PC-9 (cell line): Measurements from ENCODE around the gene RGL1. TPM values are rescaled to one million over a fixed set of nuclear protein-coding genes. Genes with fewer than 3 reads are reported as not detected.

Experiments
- BruUV-seq: library from RNA; stranded (reverse); fragments of 400-500 nt; replicated peaks from 2 replicates; lab custom pipeline; 2021; lab: Mats Ljungman, UMichigan
- CTCF ChIA-PET: fragments of 300-600 bp; sonication (Branson Sonifier 250); formaldehyde crosslinking; loops from one replicate; lab custom pipeline; 2022; ENCODE audit warnings: antibody characterized with exemption; lab: Charles Lee
- POLR2A ChIA-PET: fragments of 300-600 bp; sonication (Branson Sonifier 250); formaldehyde crosslinking; loops from one replicate; lab custom pipeline; 2022; ENCODE audit warnings: antibody characterized with exemption; ENCODE audit not compliant: unreplicated experiment; lab: Charles Lee
- DNase-seq, 2 experiments: peaks; one replicate each; pipeline versions ENCODE4 v3.0.0 to v3.0.0-alpha.2; 2015 to 2022; ENCODE audit warnings: mixed read lengths in 1 of 2
- H2AFZ ChIP-seq: fragments of 200-600 bp; sonication (generic); 2 replicates; pipeline ENCODE4 v1.8.1; 2017; ENCODE audit warnings: antibody characterized with exemption
- H3F3A ChIP-seq: fragments of 200-600 bp; sonication (generic); 2 replicates; pipeline ENCODE4 v1.8.1; 2017; ENCODE audit warnings: antibody characterized with exemption, mild to moderate bottlenecking, low read depth; ENCODE audit not compliant: insufficient read depth
- H3K27ac ChIP-seq: fragments of 200-600 bp; sonication (generic); 2 replicates; pipeline ENCODE4 v1.6.1; 2016; ENCODE audit warnings: mixed run types
- H3K27me3 ChIP-seq: fragments of 200-600 bp; sonication (generic); 2 replicates; pipeline ENCODE4 v1.6.1; 2016; ENCODE audit warnings: low read depth, mixed run types; ENCODE audit not compliant: insufficient read depth
- H3K36me3 ChIP-seq: fragments of 200-600 bp; sonication (generic); 2 replicates; pipeline ENCODE4 v1.6.1; 2016; ENCODE audit warnings: low read depth, mixed run types
- H3K4me1 ChIP-seq: fragments of 200-600 bp; sonication (generic); replicated peaks from 2 replicates; pipeline ENCODE4 v1.6.1; 2016; ENCODE audit warnings: mixed run types; ENCODE audit not compliant: insufficient read depth
- H3K4me2 ChIP-seq: fragments of 200-600 bp; sonication (generic); 2 replicates; pipeline ENCODE4 v1.6.1; 2017; ENCODE audit warnings: mixed run types
- H3K4me3 ChIP-seq: fragments of 200-600 bp; sonication (generic); 2 replicates; pipeline ENCODE4 v1.6.1; 2016; ENCODE audit warnings: mixed run types
- H3K79me2 ChIP-seq: fragments of 200-600 bp; sonication (generic); 2 replicates; pipeline ENCODE4 v1.6.1; 2017; ENCODE audit warnings: low read depth, mixed run types
- H3K9me2 ChIP-seq: fragments of 200-600 bp; sonication (generic); 2 replicates; pipeline ENCODE4 v1.8.1; 2017; ENCODE audit warnings: mild to moderate bottlenecking; ENCODE audit not compliant: insufficient read depth
- H3K9me3 ChIP-seq: fragments of 200-600 bp; sonication (generic); 2 replicates; pipeline ENCODE4 v1.8.1; 2016; ENCODE audit warnings: low read depth; ENCODE audit not compliant: insufficient read depth
- H4K20me1 ChIP-seq: fragments of 200-600 bp; sonication (generic); 2 replicates; pipeline ENCODE4 v1.8.1; 2017; ENCODE audit not compliant: insufficient read depth
- EZH2 ChIP-seq: fragments of 200-600 bp; sonication (generic); IDR thresholded peaks from 2 replicates; pipeline ENCODE4 v1.8.0; 2017; ENCODE audit warnings: antibody characterized with exemption, low read depth
- intact Hi-C: fragments of 100-400 bp; cut with micrococcal nuclease; formaldehyde crosslinking; loops from one replicate; pipeline ENCODE4 v1.10.0; 2022; ENCODE audit not compliant: unreplicated experiment
- total RNA-seq: library from RNA; stranded (reverse); gene quantifications from 2 replicates; pipeline ENCODE4 v1.2.3, GENCODE V29; 2021
- TF ChIP-seq, protein P1 (sequence below): fragments of 200-600 bp; sonication (generic); conservative IDR thresholded peaks from 2 replicates; pipeline ENCODE4 v1.6.1; 2017; ENCODE audit warnings: mixed run types, antibody characterized with exemption, mild to moderate bottlenecking, moderate library complexity

Gene RGL1
- total RNA-seq, 1 experiment from 2014 or later = 2.6 TPM

- H3K9me2 ChIP-seq = no peaks in the 10 kb centered on the region
- H3K4me2 ChIP-seq = no peak overlapping the region
- H4K20me1 ChIP-seq = no peaks in the 10 kb centered on the region
- H3K27me3 ChIP-seq = no peaks in the 10 kb centered on the region
- no peak for DNase-seq
- H3K4me3 ChIP-seq = no peak overlapping the region
- no peaks in the 10 kb centered on the region for H3F3A ChIP-seq
- no peaks in the 10 kb centered on the region for H3K36me3 ChIP-seq
- no TSS peak for BruUV-seq
- H3K4me1 ChIP-seq = peaks cover 12% of the 10 kb centered on the region
- intact Hi-C loops = loop anchor here (2.0 to 5.0 kb wide), 2 partner anchors 744 to 772 kb away; no protein-coding TSS in a partner anchor
- no peak overlapping the region for H3K27ac ChIP-seq
- ChIA-PET CTCF (no interaction called here), POLR2A (no interaction called here)
- H3K79me2 ChIP-seq = no peaks in the 10 kb centered on the region
- H2AFZ ChIP-seq = no peak overlapping the region
- no peaks in the 10 kb centered on the region for H3K9me3 ChIP-seq
- TF ChIP-seq EZH2 = no peak
- TF ChIP-seq, protein P1, sequence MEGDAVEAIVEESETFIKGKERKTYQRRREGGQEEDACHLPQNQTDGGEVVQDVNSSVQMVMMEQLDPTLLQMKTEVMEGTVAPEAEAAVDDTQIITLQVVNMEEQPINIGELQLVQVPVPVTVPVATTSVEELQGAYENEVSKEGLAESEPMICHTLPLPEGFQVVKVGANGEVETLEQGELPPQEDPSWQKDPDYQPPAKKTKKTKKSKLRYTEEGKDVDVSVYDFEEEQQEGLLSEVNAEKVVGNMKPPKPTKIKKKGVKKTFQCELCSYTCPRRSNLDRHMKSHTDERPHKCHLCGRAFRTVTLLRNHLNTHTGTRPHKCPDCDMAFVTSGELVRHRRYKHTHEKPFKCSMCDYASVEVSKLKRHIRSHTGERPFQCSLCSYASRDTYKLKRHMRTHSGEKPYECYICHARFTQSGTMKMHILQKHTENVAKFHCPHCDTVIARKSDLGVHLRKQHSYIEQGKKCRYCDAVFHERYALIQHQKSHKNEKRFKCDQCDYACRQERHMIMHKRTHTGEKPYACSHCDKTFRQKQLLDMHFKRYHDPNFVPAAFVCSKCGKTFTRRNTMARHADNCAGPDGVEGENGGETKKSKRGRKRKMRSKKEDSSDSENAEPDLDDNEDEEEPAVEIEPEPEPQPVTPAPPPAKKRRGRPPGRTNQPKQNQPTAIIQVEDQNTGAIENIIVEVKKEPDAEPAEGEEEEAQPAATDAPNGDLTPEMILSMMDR = no peak
These were observed 113.7 kb downstream of the RGL1 start for GRCh38 chr1:183918589-183918988.

DNA sequence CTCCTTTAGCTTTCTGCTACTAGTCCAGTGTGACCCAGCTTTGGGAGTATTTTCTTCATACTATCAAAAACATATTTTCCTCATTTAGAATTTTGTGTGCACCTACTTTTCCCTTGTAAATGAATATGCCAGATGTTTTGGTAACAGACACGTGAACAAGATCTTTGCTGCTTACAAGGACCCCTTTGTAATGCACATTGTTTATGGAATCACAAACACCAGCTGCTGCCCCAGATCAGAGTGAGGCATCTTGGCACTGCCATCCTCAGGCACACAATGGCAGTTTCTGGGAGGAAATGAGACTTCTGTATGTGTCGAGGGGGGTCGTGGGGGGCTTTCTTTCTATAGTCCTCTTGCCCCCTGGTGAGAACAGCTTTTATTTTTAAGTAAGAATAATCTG, 115.7 kb downstream of the RGL1 start:
- Histone ChIP-seq H3K4me3 (no peak overlapping the region), H3K27ac (no peak overlapping the region), H3K4me2 (no peak overlapping the region), H3F3A (no peaks in the 10 kb centered on the region), H3K27me3 (no peaks in the 10 kb centered on the region), H3K79me2 (no peaks in the 10 kb centered on the region), H3K9me3 (no peaks in the 10 kb centered on the region), H2AFZ (no peak overlapping the region), H3K4me1 (peaks cover 7% of the 10 kb centered on the region), H3K9me2 (no peaks in the 10 kb centered on the region), H3K36me3 (no peaks in the 10 kb centered on the region), H4K20me1 (no peaks in the 10 kb centered on the region)
- CTCF ChIA-PET = no interaction called here
- intact Hi-C loops = no loop called here
- no peak for TF ChIP-seq EZH2
- TF ChIP-seq, protein P1 = no peak
- no TSS peak for BruUV-seq
- POLR2A ChIA-PET = interaction anchor here (0.6 to 0.7 kb wide), 2 partner anchors 115 to 722 kb away, joined by 3 to 4 read pairs; no protein-coding TSS in a partner anchor
- DNase-seq = no peak

GRCh38 chr1:183922197-183922596, 117.3 kb downstream of the RGL1 start:
- no peaks in the 10 kb centered on the region for H3K9me2 ChIP-seq
- no peak overlapping the region for H3K4me2 ChIP-seq
- H3K27me3 ChIP-seq = no peaks in the 10 kb centered on the region
- H4K20me1 ChIP-seq = no peaks in the 10 kb centered on the region
- H3K4me1 ChIP-seq = no peaks in the 10 kb centered on the region
- ChIA-PET POLR2A (no interaction called here), CTCF (no interaction called here)
- DNase-seq = no peak
- no peaks in the 10 kb centered on the region for H3F3A ChIP-seq
- no TSS peak for BruUV-seq
- no peaks in the 10 kb centered on the region for H3K79me2 ChIP-seq
- intact Hi-C loops = no loop called here
- H3K36me3 ChIP-seq = no peaks in the 10 kb centered on the region
- no peak for TF ChIP-seq EZH2
- TF ChIP-seq, protein P1 = peak; percentile 34; the same call in 1 of the 2 replicates
- no peak overlapping the region for H3K27ac ChIP-seq
- no peak overlapping the region for H3K4me3 ChIP-seq
- H2AFZ ChIP-seq = no peak overlapping the region
- H3K9me3 ChIP-seq = no peaks in the 10 kb centered on the region
